HG02610 (cell line): ENCODE results near the gene CMTM5.
A peak's percentile ranks its signal among the peaks of the same experiment; 100 is the strongest.
"Not testable (repeated sequence)": the region's sequence is repeated elsewhere in the genome, so short reads cannot be mapped to it uniquely, and the experiment has no call there.

Experiments
- ATAC-seq: cut with Tn5 transposase; IDR thresholded peaks from one replicate; pipeline ENCODE4 v1.9.1; 2021; ENCODE audit warnings: mild to moderate bottlenecking, moderate library complexity; ENCODE audit not compliant: unreplicated experiment

Gene CMTM5

DNA sequence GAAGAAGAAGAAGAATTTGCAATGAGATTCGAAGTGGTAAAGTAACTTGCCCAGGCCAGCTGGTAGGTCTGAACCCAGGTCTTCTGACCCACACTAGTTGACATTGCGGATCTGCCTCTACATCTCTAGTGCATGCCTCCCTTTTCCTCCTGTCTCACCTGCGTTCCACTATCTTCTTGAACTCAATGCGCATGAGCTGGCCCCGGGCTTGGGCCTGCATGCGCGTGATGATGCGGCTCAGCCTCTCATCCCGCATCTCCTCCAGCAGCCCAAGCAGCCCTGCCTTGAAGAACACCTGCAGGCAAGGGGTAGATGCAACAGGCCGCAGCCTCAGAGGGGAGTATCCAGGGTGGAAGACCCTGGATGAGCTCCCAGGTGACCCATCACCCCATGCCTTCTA, 19.3 kb downstream of the CMTM5 start:
- no peak for ATAC-seq

DNA sequence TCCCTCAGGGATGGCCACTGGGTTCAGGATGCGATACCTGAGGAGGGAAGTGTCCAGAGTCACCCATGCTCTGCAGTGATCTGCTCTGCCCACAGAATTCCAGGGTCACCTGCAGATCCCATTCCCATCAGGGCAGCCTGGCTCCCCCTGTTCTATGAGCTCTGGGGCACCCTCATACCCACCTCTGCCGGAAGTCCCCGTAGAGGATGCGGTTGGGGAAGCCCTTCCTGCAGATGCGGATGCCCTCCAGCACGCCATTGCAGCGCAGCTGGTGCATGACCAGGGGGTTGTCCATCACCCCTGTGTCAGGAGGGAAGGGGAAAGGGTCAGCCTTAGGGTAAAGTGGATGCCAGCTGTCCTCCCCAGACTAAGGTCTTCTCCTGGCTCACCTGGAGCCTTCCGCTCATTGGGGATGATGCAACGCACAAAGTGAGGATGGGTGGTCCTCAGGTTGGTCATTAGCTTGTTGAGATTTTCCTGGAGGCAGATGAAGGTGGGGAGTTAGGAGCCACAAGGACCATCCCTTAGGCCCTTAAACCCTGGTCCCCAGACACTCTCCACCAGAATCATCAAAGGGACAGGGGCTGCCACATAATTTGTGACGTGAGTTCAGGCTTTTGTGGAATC, 20.0 kb downstream of the CMTM5 start:
- no peak for ATAC-seq

DNA sequence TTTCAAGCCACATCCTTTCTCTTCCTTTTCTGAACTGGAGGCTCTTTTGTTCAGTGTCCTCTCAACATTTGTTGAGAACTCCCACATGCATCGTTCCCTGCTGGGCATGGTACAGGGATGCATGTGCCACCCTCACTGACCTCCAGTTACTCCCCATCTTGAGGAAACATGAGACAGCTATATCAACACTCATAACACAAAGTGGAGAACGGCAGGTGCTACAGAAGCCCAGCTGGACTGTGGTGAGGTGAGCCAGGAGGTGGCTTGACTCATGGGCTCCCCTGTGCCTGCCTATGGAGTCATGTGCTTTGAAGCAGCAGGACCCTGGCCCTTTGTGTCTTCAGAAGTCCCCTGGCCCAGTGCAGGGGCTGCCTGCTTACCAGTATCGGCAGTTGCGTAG, 21.5 kb downstream of the CMTM5 start:
- ATAC-seq = no peak

DNA sequence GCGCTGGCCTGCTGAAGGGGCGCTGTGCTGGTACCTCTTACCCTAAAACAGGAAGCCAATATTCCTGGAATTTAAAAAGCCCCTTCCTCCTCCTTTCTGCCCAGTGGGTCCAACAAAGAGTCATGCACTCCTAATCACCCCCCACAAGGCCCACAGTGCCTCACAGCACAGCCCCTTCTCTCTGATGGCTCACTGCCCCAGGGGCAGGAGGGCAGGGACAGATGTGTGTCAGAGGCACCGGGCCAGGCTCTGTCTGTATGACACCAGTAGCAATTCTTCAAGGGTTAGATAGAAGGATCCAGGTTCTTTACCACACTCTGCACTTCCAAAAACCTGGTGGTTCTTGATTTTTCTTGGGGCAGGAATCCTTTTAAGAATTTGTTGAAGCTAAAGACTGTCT, 22.3 kb downstream of the CMTM5 start:
- no peak for ATAC-seq

DNA sequence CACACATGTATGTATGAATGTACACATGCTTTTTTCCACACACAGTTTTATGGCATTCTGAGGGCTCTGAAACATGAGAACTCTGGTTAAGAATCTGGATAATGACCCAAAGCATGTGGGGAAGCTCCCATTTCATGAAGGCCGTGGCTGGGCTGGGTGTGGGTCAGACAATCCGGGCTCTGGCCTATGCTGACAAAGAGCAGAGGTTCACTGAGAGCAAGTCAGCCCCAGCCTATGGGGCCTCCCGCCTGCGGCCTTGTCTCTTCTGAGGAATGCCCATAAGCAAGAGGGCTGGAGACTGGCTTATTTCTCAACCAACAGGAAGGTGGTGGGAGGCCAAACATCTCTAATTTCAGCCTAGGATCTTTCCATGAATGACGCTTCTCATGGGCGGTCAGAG, 22.7 kb downstream of the CMTM5 start:
- ATAC-seq = no peak

DNA sequence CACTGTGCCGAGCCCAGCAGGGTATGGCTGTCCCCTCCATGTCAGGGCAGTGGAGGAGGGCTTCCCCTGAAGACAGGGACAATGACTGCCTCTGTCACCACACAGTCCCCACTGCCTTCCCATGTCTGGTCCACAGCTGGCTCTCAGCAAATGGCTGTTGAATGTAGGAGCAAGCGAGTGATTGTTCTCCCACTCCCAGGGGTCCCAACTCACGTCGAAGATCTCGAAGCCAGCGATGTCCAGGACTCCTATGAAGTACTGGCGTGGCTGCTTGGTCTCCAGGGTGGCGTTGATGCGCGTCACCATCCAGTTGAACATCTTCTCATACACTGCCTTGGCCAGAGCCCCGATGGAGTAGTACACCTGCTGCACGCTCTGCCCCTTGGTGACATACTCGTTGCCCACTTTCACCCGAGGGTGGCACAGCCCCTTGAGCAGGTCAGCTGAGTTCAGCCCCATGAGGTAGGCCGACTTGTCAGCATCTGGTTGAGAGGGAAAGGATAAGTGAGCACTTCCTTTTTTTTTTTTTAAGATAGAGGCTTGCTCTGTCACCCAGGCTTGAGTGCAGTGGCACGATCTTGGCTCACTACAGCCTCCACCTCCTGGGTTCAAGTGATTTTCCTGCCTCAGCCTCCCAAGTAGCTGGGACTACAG, 23.8 kb downstream of the CMTM5 start:
- ATAC-seq = not testable (repeated sequence)

DNA sequence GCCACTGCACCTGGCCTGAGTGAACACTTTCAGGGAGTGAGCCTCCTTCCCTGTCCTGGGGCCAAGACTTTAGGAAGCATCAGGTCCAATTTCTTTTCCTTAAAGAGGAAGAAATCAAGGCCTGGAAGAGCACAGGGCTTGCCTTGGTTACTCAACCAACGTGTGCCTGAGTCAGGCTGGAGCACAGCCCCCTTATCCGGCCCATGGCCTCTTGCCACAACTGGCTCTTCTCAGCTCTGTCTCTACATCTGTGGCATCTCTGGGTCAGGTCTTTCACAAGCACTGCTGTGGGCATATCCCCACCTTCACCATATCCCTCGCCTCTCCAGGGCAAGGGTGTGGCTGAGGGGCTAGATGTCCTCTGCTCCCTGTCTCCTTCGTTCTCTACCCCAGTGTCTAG, 24.4 kb downstream of the CMTM5 start:
- ATAC-seq = no peak

DNA sequence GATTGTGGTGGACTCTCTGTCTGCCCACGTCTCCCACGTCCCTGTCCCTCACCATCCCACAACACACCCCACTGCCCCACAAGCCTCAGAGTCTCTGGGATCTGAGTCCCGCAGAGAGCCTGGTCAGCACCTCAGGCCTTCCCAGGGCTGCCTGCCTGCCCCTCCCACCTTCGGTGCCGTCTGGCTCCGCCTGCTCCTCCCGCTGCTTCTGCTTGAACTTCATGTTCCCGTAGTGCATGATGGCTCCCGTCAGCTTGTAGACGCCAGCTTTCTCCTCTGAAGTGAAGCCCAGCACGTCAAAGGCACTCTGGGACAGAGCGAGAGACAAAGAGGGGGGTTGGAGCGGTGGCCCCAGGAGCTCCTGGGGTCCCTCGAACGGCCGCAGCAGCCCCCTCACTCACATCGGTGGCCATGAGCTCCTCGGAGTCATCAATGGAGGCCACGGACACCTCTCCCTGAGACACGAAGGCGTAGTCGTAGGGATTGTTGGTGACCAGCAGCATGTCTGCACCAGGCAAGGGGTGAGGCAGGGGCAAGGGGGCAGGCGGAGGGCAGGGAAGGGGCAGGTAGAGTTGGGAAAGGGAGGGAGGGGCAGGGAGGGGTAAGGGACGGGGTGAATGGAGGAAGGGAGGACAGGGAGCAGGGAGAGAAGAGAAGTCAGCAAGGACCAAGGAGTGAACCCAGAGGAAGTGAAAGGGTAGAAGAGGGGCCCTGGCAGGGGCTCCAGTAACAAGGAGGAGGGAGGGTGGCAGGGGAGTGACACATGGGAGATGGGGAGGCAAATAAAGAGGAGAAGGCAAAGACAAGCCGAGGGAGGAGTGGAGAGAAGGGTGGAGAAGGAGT, 25.7 kb downstream of the CMTM5 start:
- no peak for ATAC-seq

DNA sequence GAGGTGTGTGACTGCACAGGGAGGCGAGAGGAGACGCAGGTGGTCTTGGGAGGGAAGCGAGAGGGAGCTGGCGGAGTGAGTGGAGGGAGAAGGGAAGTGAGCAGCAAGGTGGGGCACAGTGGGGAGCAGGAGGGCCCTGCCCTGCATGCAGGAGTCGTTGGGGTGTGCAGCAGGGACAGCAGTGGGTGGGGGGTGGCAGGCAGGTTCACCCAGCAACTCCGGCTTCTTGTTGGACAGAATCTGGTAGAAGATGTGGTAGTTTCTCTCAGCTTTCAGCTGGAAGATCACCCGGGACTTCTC, 26.2 kb downstream of the CMTM5 start:
- ATAC-seq = no peak

DNA sequence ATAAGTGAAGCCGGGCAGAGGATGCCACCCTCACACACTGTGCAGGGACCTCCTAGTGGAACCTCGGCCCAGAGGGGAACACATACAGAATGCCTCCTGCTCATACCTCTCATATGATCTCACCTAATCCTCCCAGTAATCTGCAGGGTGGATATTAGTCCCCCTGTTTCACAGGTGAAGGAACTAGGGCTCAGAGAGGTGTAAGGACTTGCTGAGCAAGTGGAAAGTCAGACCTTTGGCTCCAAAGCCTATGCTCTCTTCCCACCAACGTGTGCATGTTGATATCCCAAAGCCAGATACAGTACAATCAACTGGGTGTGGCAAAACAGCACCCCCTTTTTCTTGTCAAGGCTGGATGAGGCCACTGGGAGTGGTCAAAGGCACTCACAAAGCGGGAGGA, 27.1 kb downstream of the CMTM5 start:
- no peak for ATAC-seq

DNA sequence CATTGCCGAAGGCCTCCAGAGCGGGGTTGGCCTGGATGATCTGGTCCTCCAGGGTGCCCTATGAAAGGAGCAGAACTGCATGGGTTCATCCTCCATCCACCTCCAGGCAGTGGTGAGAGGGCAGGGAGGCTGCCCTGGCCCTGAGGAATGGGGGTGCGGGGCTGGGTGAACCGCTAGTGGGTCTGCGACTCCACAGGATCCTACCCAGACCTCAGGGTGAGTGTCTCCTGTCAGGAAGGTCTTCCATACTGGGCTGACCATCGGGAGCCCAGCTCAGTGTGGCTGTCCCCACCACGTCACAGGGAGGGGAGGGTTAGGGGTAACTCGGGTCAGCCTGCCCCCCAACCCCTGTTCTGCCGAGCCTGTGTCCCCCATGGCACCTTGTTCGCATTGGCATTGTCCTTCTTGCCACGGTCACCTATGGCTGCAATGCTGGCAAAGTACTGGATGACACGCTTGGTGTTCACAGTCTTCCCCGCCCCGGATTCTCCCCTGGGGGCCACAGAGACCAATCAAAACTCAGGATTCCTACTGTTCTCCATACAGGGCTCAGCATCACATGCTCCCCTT, 27.6 kb downstream of the CMTM5 start:
- ATAC-seq = no peak

DNA sequence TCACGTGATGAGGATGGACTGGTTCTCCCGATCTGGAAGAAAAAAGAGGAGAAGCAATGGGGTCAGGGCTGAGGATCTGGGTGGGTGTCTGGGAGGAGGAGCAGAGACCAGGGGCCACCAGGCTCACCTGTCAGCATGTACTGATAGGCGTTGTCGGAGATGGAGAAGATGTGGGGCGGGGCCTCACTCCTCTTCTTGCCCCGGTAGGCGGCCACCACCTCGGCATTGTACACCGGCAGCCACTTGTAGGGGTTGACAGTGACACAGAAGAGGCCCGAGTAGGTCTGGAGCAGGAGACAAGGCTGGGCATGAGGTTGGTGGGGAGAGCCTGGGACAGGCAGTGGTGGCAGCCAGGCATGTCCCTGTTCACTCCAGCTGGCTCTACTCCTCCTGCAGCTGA, 28.2 kb downstream of the CMTM5 start:
- ATAC-seq = no peak

DNA sequence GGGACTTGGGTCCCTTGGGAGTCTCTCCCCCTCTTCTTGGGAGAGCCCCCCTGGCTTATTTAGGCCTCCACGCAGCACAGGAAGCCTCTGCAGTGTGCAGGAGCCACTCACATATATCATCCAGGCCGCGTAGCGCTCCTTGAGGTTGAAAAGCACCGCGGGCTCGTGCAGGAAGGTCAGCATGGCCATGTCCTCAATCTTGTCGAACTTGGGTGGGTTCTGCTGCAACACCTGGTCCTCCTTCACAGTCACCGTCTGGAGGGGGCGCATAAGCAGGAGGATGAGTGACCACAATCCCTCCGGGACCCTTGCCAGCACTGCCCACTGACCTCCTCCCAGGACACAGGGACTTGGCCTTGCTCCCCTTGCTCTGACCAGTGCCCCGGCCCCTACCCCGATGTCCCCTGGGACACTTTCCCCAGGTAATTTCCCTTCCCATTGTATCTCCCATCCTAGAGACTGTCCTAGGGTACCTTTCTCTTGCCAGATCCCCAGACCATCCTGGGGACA, 28.7 kb downstream of the CMTM5 start:
- ATAC-seq = no peak

DNA sequence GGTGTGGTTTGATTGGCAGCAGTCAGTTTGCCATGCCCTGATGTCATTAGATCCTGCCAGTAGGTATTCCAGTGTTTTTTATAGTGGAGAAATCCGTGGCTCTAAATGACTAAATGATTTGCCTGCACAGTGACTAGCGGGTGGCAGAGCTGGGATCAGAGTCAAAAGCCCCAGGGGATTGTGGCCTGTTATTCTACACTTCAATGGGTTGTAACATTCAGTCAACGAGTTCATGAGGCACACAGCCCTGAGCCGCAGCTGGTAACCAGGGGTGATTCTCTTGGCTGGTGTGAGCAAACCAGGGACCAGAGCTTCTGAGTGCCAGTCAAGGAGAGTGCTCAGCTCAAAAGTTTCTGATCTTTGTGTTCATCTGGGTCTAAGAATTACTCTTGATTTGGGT, 29.4 kb downstream of the CMTM5 start:
- peak; percentile 47 for ATAC-seq

DNA sequence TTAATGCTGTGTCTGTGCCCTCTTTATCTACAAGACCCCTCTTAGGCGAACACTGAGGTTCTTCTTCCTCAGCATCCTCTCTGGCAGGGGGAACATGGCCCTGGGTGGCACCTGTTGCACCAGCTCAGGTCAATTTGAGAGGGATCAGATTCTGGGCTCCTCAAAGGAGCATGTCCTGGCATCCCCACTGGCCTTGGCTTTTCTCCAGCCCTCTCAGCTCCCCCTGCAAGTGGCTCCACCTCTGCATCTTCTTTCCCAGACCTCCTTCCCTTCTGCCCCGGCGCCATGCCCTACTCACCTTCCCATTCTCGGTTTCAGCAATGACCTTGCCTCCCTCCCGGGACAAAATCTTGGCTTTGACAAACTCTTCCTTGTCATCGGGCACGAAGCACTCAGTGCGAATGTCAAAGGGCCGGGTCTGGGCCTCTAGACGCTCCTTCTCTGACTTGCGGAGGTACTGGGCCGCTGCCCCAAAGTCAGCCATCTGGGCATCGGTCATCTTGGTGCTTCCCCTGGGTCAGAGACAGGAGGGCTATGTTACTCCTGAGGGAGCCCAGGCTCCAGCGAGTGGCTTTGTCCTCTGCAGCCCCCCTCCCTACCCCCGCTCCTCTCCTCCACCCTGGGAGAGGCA, 30.0 kb downstream of the CMTM5 start:
- ATAC-seq = no peak

DNA sequence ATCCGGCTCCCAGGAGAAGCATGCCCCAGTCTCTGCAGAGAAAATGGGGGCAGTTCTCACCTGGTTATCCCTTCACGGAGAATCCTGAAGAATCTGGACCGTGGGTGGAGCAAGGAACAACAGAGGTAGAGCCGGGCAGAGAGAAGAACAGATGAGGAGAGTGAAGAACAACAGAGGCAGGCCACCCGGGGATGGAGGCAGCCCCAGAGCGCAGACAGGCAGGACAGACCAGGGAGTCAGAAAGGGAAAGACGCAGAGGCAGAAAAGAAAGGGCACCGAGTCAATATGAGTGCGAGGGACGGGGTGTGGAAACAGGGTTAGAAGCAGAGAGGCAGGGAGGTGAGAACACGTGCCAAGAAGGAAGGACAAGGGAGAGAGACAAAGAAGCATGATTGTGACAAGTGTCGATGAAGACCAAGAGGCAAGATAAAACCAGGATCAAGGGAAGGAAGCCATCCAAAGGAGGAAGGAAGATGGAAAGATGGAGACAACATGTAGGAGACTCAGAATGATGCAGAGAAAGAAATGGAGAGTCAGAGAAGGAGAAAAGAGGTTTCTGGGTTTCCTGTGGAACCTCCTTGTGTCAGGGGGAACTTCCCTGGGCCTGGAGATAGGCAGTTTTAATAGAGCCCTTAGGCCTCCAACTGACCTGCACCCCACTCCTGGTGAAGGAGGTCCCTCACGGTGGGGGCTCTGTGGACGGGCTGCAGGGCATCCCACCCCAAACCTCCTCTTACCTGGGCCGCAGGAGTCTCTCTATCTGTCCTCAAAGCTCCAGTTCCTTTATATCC, 30.9 kb downstream of the CMTM5 start, which contains the start of gene MYH6:
Gene MYH6 (minus strand): TSS at position 758 of the 791 bp plus-strand sequence. CDS start 1,050 bp downstream, outside the sequence.
- ATAC-seq = no peak

DNA sequence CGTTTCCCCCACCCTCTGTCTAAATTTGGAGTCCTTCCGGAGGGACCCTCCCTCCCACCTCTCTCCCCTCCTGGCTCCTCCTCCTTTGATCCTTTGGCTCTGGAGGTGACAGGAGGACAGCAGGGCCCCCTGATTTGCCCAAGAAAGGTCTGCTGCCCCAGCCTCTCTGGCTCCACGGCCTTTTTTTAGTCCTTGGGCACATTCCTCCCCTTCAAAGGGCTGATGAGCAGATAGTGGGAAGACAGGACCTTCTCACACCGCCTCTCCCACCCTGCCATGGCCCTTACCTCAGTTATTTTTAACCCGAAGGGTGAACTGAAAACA, 31.4 kb downstream of the CMTM5 start:
- ATAC-seq = no peak

DNA sequence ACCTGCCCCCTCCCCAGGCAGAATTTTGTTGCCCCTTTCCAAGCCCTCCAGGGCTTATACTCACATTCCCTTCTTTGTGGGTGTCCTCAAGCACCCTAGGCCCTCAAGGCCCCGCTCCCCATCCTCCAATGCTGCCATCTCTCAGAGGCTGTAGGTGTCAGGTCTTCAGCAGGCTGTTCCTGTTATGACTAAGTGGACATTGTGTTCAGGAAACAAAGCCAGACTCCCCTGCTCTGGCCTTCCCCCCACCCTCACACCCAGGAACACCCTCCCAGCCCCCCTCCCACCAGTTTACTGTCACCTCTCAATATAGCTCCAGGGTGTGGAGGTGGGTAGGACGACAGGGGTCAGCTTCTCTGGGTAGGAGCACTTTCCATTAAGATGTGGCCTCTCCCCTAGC, 32.6 kb downstream of the CMTM5 start:
- ATAC-seq = no peak

DNA sequence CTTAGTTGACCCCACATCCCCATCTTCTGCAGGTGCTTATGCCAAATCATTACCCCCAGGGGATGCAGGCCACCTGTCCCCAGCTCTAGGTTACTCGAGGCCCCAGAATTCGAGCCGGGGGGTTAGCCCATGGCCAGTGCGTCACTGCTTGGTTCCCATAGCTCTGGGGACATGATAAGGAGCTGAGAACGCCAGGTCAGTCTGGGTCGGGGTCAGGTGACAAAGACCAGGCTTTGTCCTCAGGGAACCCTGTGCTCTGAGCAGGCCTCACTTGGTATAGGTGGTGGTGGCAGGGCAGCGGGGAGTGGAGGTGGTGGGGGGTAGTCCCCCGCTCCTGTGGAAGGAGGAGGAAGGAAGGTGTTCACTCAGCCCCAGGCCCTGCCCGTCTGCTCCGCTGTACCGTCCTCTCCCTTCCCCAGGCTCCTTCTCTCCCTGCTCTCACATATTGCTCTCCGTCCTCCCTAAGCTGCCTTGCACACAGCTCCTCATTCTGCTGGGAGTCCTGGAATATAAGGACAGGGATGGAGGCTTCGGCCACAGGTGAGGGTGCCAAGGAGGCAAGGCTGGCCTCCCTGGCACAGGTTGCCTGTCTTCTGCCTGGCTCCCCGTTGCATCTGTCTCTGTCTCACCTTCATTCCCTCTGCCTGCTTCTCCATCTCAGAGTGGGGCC, 33.3 kb downstream of the CMTM5 start:
- no peak for ATAC-seq
